SH-SY5Y (cell line): Measurements from ENCODE around the gene TMEM135.

Source experiments
- GATA2 ChIP-seq: IDR thresholded peaks from 2 replicates; pipeline ENCODE4 v1.6.1; 2011; ENCODE audit warnings: mild to moderate bottlenecking, low read depth, low read length
- GATA3 ChIP-seq: IDR thresholded peaks from 2 replicates; pipeline ENCODE4 v1.6.1; 2011; ENCODE audit warnings: low read depth, mild to moderate bottlenecking, low read length, moderate library complexity

- TF ChIP-seq GATA3: no peak
- TF ChIP-seq GATA2: no peak
These were observed 157.5 kb downstream of the TMEM135 start for GRCh38 chr11:87194985-87195820.
